Ovary (tissue), 3 donors: Measurements from ENCODE around the gene RAB39B.

Source experiments
- EP300 ChIP-seq: sonication (generic); formaldehyde crosslinking; IDR thresholded peaks from one replicate; pipeline ENCODE4 v1.6.1; 2017; ENCODE audit warnings: antibody characterized with exemption
- POLR2A ChIP-seq: fragments of 450-650 bp; IDR thresholded peaks from one replicate; pipeline ENCODE4 v1.6.1; 2017; ENCODE audit warnings: antibody characterized with exemption, mild to moderate bottlenecking, moderate library complexity
- TF ChIP-seq, protein P1 (sequence below), 3 donors: fragments of 450-650 bp in 2 of 3; fragments of 200-600 bp in 1 of 3; IDR thresholded peaks; one replicate each; pipeline versions ENCODE4 v1.5.1 to v1.8.0; 2016 to 2022; ENCODE audit warnings: antibody characterized with exemption in 3 of 3, mild to moderate bottlenecking in 1 of 3
- donor health status: DM: no; HTN: no; CAD: no.

- TF ChIP-seq, protein P1, sequence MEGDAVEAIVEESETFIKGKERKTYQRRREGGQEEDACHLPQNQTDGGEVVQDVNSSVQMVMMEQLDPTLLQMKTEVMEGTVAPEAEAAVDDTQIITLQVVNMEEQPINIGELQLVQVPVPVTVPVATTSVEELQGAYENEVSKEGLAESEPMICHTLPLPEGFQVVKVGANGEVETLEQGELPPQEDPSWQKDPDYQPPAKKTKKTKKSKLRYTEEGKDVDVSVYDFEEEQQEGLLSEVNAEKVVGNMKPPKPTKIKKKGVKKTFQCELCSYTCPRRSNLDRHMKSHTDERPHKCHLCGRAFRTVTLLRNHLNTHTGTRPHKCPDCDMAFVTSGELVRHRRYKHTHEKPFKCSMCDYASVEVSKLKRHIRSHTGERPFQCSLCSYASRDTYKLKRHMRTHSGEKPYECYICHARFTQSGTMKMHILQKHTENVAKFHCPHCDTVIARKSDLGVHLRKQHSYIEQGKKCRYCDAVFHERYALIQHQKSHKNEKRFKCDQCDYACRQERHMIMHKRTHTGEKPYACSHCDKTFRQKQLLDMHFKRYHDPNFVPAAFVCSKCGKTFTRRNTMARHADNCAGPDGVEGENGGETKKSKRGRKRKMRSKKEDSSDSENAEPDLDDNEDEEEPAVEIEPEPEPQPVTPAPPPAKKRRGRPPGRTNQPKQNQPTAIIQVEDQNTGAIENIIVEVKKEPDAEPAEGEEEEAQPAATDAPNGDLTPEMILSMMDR (IDR thresholded peaks at IDR 0.05), result no peak
- no peak for TF ChIP-seq EP300
- no peak for TF ChIP-seq POLR2A
These were observed 45.5 kb downstream of the RAB39B start for GRCh38 chrX:155218777-155219176.
